Vagina (tissue), 2 donors: Measurements from ENCODE around the gene ERVH48-1.
"Not testable (repeated sequence)": the region's sequence is repeated elsewhere in the genome, so short reads cannot be mapped to it uniquely, and the experiment has no call there.

Source experiments
- POLR2A ChIP-seq, 2 donors: fragments of 450-650 bp; IDR thresholded peaks; one replicate each; pipeline ENCODE4 v1.6.1; 2017; ENCODE audit warnings: antibody characterized with exemption in 2 of 2, mild to moderate bottlenecking in 2 of 2, moderate library complexity in 2 of 2
- TF ChIP-seq, protein P1 (sequence below), 3 experiments: fragments of 450-650 bp in 2 of 3; fragments of 200-600 bp in 1 of 3; sonication (generic) in 1 of 3; IDR thresholded peaks; one replicate each; pipeline ENCODE4 v1.5.1; 2017 to 2019; ENCODE audit warnings: antibody characterized with exemption in 3 of 3, mild to moderate bottlenecking in 2 of 3, moderate library complexity in 2 of 3

DNA sequence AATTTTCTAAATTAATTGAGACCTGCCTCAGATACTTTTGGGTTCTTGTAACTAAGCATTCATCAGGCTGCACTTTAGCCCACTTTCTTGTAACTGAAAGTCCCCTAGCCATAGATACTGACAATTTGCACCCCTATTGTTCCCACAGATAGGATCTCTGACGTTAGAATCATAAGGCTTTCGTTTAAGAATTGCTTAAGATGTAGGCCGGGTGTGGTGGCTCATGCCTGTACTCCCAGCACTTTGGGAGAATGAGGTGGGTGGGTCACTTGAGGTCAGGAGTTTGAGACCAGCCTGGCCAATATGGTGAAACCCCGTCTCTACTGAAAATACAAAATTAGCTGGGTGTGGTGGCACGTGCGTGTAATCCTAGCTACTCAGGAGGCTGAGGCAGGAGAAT, 32.7 kb upstream of the ERVH48-1 start:
- TF ChIP-seq, protein P1, sequence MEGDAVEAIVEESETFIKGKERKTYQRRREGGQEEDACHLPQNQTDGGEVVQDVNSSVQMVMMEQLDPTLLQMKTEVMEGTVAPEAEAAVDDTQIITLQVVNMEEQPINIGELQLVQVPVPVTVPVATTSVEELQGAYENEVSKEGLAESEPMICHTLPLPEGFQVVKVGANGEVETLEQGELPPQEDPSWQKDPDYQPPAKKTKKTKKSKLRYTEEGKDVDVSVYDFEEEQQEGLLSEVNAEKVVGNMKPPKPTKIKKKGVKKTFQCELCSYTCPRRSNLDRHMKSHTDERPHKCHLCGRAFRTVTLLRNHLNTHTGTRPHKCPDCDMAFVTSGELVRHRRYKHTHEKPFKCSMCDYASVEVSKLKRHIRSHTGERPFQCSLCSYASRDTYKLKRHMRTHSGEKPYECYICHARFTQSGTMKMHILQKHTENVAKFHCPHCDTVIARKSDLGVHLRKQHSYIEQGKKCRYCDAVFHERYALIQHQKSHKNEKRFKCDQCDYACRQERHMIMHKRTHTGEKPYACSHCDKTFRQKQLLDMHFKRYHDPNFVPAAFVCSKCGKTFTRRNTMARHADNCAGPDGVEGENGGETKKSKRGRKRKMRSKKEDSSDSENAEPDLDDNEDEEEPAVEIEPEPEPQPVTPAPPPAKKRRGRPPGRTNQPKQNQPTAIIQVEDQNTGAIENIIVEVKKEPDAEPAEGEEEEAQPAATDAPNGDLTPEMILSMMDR (IDR thresholded peaks at IDR 0.05), result not testable (repeated sequence)
- TF ChIP-seq POLR2A (IDR thresholded peaks at IDR 0.05), result not testable (repeated sequence)
